Activated CD8-positive, alpha-beta T cell treated with anti-CD3 and anti-CD28 coated beads, Interleukin-2, amount 10 ng/mL, durations not matched to agents 7 days and 5 days (primary cell): ENCODE data around the gene DOP1A. TPM values are rescaled to one million over a fixed set of nuclear protein-coding genes. Genes with fewer than 3 reads are reported as not detected.
"Not testable (repeated sequence)": the region's sequence is repeated elsewhere in the genome, so short reads cannot be mapped to it uniquely, and the experiment has no call there.

Experiments used
- ATAC-seq: fragments of 150-1000 bp; cut with Tn5 transposase; one replicate; pipeline ENCODE4 v1.10.0; 2021; ENCODE audit warnings: moderate library complexity
- CTCF ChIA-PET: fragments of 350-600 bp; sonication (Branson Sonifier 250); formaldehyde crosslinking; loops from one replicate; lab custom pipeline; 2021; ENCODE audit warnings: antibody characterized with exemption; lab: Charles Lee
- POLR2A ChIA-PET: fragments of 350-600 bp; sonication (Branson Sonifier 250); formaldehyde crosslinking; loops from one replicate; lab custom pipeline; 2021; ENCODE audit warnings: antibody characterized with exemption; lab: Charles Lee
- DNase-seq: peaks from one replicate; pipeline ENCODE4 v3.0.0-alpha.2; 2020
- H3K27ac Mint-ChIP-seq: one replicate; pipeline ENCODE4 v1.8.0; 2021; ENCODE audit warnings: mild to moderate bottlenecking, mixed read lengths
- H3K27me3 Mint-ChIP-seq: one replicate; pipeline ENCODE4 v1.8.0; 2021; ENCODE audit warnings: low read depth, mixed read lengths
- H3K36me3 Mint-ChIP-seq: one replicate; pipeline ENCODE4 v1.8.0; 2021; ENCODE audit warnings: low read depth, mixed read lengths
- H3K4me1 Mint-ChIP-seq: one replicate; pipeline ENCODE4 v1.8.0; 2021; ENCODE audit warnings: low read depth, mixed read lengths
- H3K4me3 Mint-ChIP-seq: one replicate; pipeline ENCODE4 v1.8.0; 2021; ENCODE audit warnings: mild to moderate bottlenecking, mixed read lengths
- H3K9me3 Mint-ChIP-seq: one replicate; pipeline ENCODE4 v1.8.0; 2022; ENCODE audit warnings: mixed read lengths; ENCODE audit not compliant: insufficient read depth
- total RNA-seq, 2 experiments: library from RNA; stranded (reverse); gene quantifications; one replicate each; pipeline ENCODE4 v1.2.3, GENCODE V29; 2021

DOP1A gene
- total RNA-seq, 2 experiments from 2014 or later, result 14.9 to 18.9 TPM

- Mint-ChIP-seq H3K4me1 (peaks cover 14% of the 10 kb centered on the region), H3K27me3 (no peaks in the 10 kb centered on the region), H3K9me3 (no peaks in the 10 kb centered on the region), H3K27ac (no peak overlapping the region), H3K4me3 (no peak overlapping the region), H3K36me3 (peaks cover 19% of the 10 kb centered on the region)
- ChIA-PET POLR2A (no interaction called here), CTCF (interaction anchor here (1.0 to 10.7 kb wide), 5 partner anchors 19 to 122 kb away, joined by 3 to 105 read pairs (median 5); partner anchors contain the start of genes DOP1A and UBE3D)
- no peak for DNase-seq
- ATAC-seq, result no peak
Measured at GRCh38 chr6:83188501-83188900, 121.0 kb downstream of the DOP1A start.

- Mint-ChIP-seq H3K9me3 (no peaks in the 10 kb centered on the region), H3K4me1 (peaks cover 20% of the 10 kb centered on the region), H3K36me3 (peaks cover 13% of the 10 kb centered on the region), H3K27ac (no peak overlapping the region), H3K27me3 (peaks cover 6% of the 10 kb centered on the region), H3K4me3 (no peak overlapping the region)
- ATAC-seq, result no peak
- ChIA-PET POLR2A (no interaction called here), CTCF (interaction anchor here (1.1 to 10.7 kb wide), 3 partner anchors 24 to 133 kb away, joined by 3 to 105 read pairs (median 4); partner anchors contain the start of genes DOP1A and UBE3D)
- no peak for DNase-seq
Measured at GRCh38 chr6:83190626-83191025, 123.2 kb downstream of the DOP1A start.

- not testable (repeated sequence) for ATAC-seq, H3K9me3 Mint-ChIP-seq, H3K27ac Mint-ChIP-seq, H3K27me3 Mint-ChIP-seq, H3K36me3 Mint-ChIP-seq, DNase-seq
- Mint-ChIP-seq H3K4me3 (peak overlapping the region; percentile 90), H3K4me1 (peaks cover 20% of the 10 kb centered on the region)
- CTCF ChIA-PET, result interaction anchor here (10.7 kb wide), 1 partner anchor 125 kb away, joined by 105 read pairs; the partner anchor contains the start of genes DOP1A and UBE3D
- POLR2A ChIA-PET, result interaction anchor here (0.7 kb wide), 1 partner anchor 12 kb away, joined by 3 read pairs; no protein-coding TSS in a partner anchor
Measured at GRCh38 chr6:83191974-83192373, 124.5 kb downstream of the DOP1A start.

- Mint-ChIP-seq H3K4me3 (peak overlapping the region; percentile 90), H3K9me3 (no peaks in the 10 kb centered on the region), H3K27ac (peak overlapping the region; percentile 88), H3K36me3 (peaks cover 9% of the 10 kb centered on the region), H3K27me3 (peaks cover 6% of the 10 kb centered on the region), H3K4me1 (peaks cover 20% of the 10 kb centered on the region)
- no peak for ATAC-seq
- CTCF ChIA-PET, result interaction anchor here (10.7 kb wide), 1 partner anchor 126 kb away, joined by 105 read pairs; the partner anchor contains the start of genes DOP1A and UBE3D
- POLR2A ChIA-PET, result no interaction called here
- no peak for DNase-seq
Measured at GRCh38 chr6:83192456-83192855, 125.0 kb downstream of the DOP1A start.

- ATAC-seq (peak; percentile 98), DNase-seq (peak; percentile 90)
- CTCF ChIA-PET, result interaction anchor here (1.5 to 10.7 kb wide), 2 partner anchors 22 to 127 kb away, joined by 5 to 105 read pairs; partner anchors contain the start of genes DOP1A and UBE3D
- peak within 1 kb of the TSS; percentile 88 for H3K27ac Mint-ChIP-seq
- no peaks in the 10 kb centered on the region for H3K9me3 Mint-ChIP-seq
- peak within 1 kb of the TSS; percentile 90 for H3K4me3 Mint-ChIP-seq
- H3K4me1 Mint-ChIP-seq, result peaks cover 20% of the 10 kb centered on the region
- H3K27me3 Mint-ChIP-seq, result peaks cover 6% of the 10 kb centered on the region
- peaks cover 7% of the 10 kb centered on the region for H3K36me3 Mint-ChIP-seq
- POLR2A ChIA-PET, result no interaction called here
Measured at GRCh38 chr6:83192871-83193746, 125.6 kb downstream of the DOP1A start, which contains the start of the genes PGM3 and RWDD2A. TSS of gene PGM3 (minus strand) at chr6:83193265. CDS start at chr6:83191012, 2,253 bp downstream. TSS of gene RWDD2A (plus strand) at chr6:83193357. CDS start at chr6:83194452, 1,095 bp downstream.

- Mint-ChIP-seq H3K4me3 (peak overlapping the region; percentile 66), H3K27me3 (peaks cover 6% of the 10 kb centered on the region), H3K27ac (no peak overlapping the region), H3K9me3 (no peaks in the 10 kb centered on the region), H3K36me3 (peaks cover 7% of the 10 kb centered on the region), H3K4me1 (peaks cover 20% of the 10 kb centered on the region)
- POLR2A ChIA-PET, result no interaction called here
- CTCF ChIA-PET, result interaction anchor here (1.5 to 10.7 kb wide), 2 partner anchors 21 to 127 kb away, joined by 5 to 105 read pairs; partner anchors contain the start of genes DOP1A and UBE3D
- DNase-seq (no peak), ATAC-seq (peak; percentile 21)
Measured at GRCh38 chr6:83193747-83194566, 126.5 kb downstream of the DOP1A start.

- DNase-seq, result no peak
- ChIA-PET CTCF (interaction anchor here (1.4 to 1.9 kb wide), 4 partner anchors 16 to 133 kb away, joined by 4 to 12 read pairs (median 7); partner anchors contain the start of genes DOP1A and UBE3D), POLR2A (no interaction called here)
- no peaks in the 10 kb centered on the region for H3K36me3 Mint-ChIP-seq
- no peak overlapping the region for H3K27ac Mint-ChIP-seq
- H3K4me3 Mint-ChIP-seq, result no peak overlapping the region
- ATAC-seq, result no peak
- peaks cover 6% of the 10 kb centered on the region for H3K27me3 Mint-ChIP-seq
- H3K9me3 Mint-ChIP-seq, result no peaks in the 10 kb centered on the region
- peaks cover 6% of the 10 kb centered on the region for H3K4me1 Mint-ChIP-seq
Measured at GRCh38 chr6:83198486-83199172, 131.2 kb downstream of the DOP1A start.

GRCh38 chr6:83199173-83199862 is 131.8 kb downstream of the DOP1A start:
- peaks cover 2% of the 10 kb centered on the region for H3K27me3 Mint-ChIP-seq
- CTCF ChIA-PET, result interaction anchor here (0.6 to 1.4 kb wide), 3 partner anchors 15 to 133 kb away, joined by 3 to 5 read pairs (median 4); no protein-coding TSS in a partner anchor

GRCh38 chr6:83199863-83200225 is 132.4 kb downstream of the DOP1A start:
- DNase-seq (no peak), ATAC-seq (no peak)
- CTCF ChIA-PET, result interaction anchor here (0.6 to 1.4 kb wide), 3 partner anchors 15 to 133 kb away, joined by 3 to 5 read pairs (median 4); no protein-coding TSS in a partner anchor
- Mint-ChIP-seq H3K4me3 (no peak overlapping the region), H3K9me3 (no peaks in the 10 kb centered on the region), H3K36me3 (no peaks in the 10 kb centered on the region), H3K27ac (no peak overlapping the region), H3K27me3 (no peaks in the 10 kb centered on the region), H3K4me1 (no peaks in the 10 kb centered on the region)
- POLR2A ChIA-PET, result no interaction called here

More at GRCh38 chr6:83199173-83199862, 131.8 kb downstream of the DOP1A start:
- Mint-ChIP-seq H3K4me1 (peaks cover 2% of the 10 kb centered on the region), H3K4me3 (no peak overlapping the region), H3K9me3 (no peaks in the 10 kb centered on the region), H3K27ac (no peak overlapping the region), H3K36me3 (no peaks in the 10 kb centered on the region)
- POLR2A ChIA-PET, result no interaction called here
- ATAC-seq (no peak), DNase-seq (no peak)

- POLR2A ChIA-PET, result no interaction called here
- CTCF ChIA-PET, result interaction anchor here (0.9 to 1.9 kb wide), 3 partner anchors 13 to 136 kb away, joined by 3 to 6 read pairs (median 4); partner anchors contain the start of genes DOP1A and UBE3D
- Mint-ChIP-seq H3K9me3 (no peaks in the 10 kb centered on the region), H3K27me3 (peaks cover 6% of the 10 kb centered on the region), H3K4me1 (no peaks in the 10 kb centered on the region), H3K4me3 (no peak overlapping the region), H3K36me3 (no peaks in the 10 kb centered on the region), H3K27ac (no peak overlapping the region)
- ATAC-seq, result no peak
- no peak for DNase-seq
Measured at GRCh38 chr6:83202031-83202430, 134.6 kb downstream of the DOP1A start.
